Measurements from ENCODE around the gene ADPGK. TPM values are rescaled to one million over a fixed set of nuclear protein-coding genes. Genes with fewer than 3 reads are reported as not detected.

Gene ADPGK
- total RNA-seq, 3 donors from 2014 or later (not counting 1 experiment from before 2014, with no cell fraction given): 99.8 to 113 (median 101) TPM

GRCh38 chr15:72790302-72790910 lies 6.8 kb upstream of the ADPGK start:
- H3K4me1 Mint-ChIP-seq: peaks cover 13 to 29% of the 10 kb centered on the region in 2 donors
- H3K27me3 Mint-ChIP-seq (ENCODE audit: low read depth in 2 of 2): peaks cover 9 to 38% of the 10 kb centered on the region in 2 donors
- peaks cover 0 to 3% of the 10 kb centered on the region in 2 donors for H3K9me3 Mint-ChIP-seq
- no peak overlapping the region for H3K27ac Mint-ChIP-seq
- TF ChIP-seq CTCF (IDR thresholded peaks at IDR 0.05): no peak
- Histone ChIP-seq H3K4me3 (ENCODE audit: low read length) (no peak overlapping the region), H3K27ac (ENCODE audit: low read length) (no peak overlapping the region), H3K27me3 (ENCODE audit: control insufficient read depth, insufficient read depth, low read length) (no peaks in the 10 kb centered on the region), H3K9me3 (ENCODE audit: control insufficient read depth, insufficient read depth, low read length) (no peaks in the 10 kb centered on the region), H3K36me3 (ENCODE audit: control insufficient read depth, insufficient read depth, low read length) (no peaks in the 10 kb centered on the region), H3K4me1 (ENCODE audit: control insufficient read depth, insufficient read depth, low read length) (peaks cover 12% of the 10 kb centered on the region)
- 57% methylated on average over 1 of the region's 1 CpG for WGBS (ENCODE audit: insufficient coverage)
- ATAC-seq: no peak
- no peak overlapping the region for H3K4me3 Mint-ChIP-seq
- no peaks in the 10 kb centered on the region for H3K36me3 Mint-ChIP-seq
- no peak for DNase-seq
- intact Hi-C loops (cut with micrococcal nuclease): no loop called here

- Histone ChIP-seq H3K4me1 (ENCODE audit: control insufficient read depth, insufficient read depth, low read length) (peaks cover 31% of the 10 kb centered on the region), H3K36me3 (ENCODE audit: control insufficient read depth, insufficient read depth, low read length) (no peaks in the 10 kb centered on the region), H3K9me3 (ENCODE audit: control insufficient read depth, insufficient read depth, low read length) (no peaks in the 10 kb centered on the region), H3K27ac (ENCODE audit: low read length) (no peak overlapping the region), H3K4me3 (ENCODE audit: low read length) (no peak overlapping the region), H3K27me3 (ENCODE audit: control insufficient read depth, insufficient read depth, low read length) (no peaks in the 10 kb centered on the region)
- peaks cover 31 to 47% of the 10 kb centered on the region in 2 donors for H3K4me1 Mint-ChIP-seq
- no CpG with 5 or more reads among the region's 1 CpG for WGBS (ENCODE audit: insufficient coverage)
- no peaks in the 10 kb centered on the region for H3K36me3 Mint-ChIP-seq
- no peak for TF ChIP-seq CTCF (IDR thresholded peaks at IDR 0.05)
- no peak for DNase-seq
- H3K27ac Mint-ChIP-seq: no peak overlapping the region
- H3K4me3 Mint-ChIP-seq: no peak overlapping the region
- no peak for ATAC-seq
- H3K9me3 Mint-ChIP-seq: peaks cover 0 to 3% of the 10 kb centered on the region in 2 donors
- H3K27me3 Mint-ChIP-seq (ENCODE audit: low read depth in 2 of 2): peaks cover 7 to 22% of the 10 kb centered on the region in 2 donors
- intact Hi-C loops (cut with micrococcal nuclease): loop anchor here (10.0 kb wide), 4 partner anchors 267 to 563 kb away; partner anchors contain the start of genes ARIH1, HEXA and NEO1
Measured at GRCh38 chr15:72787526-72787925, 4.0 kb upstream of the ADPGK start.

- ATAC-seq: no peak
- peak overlapping the region; percentile 85 to 93 for H3K27ac Mint-ChIP-seq
- H3K4me3 Mint-ChIP-seq: no peak overlapping the region
- peaks cover under 1% of the 10 kb centered on the region for H3K36me3 ChIP-seq (ENCODE audit: control insufficient read depth, insufficient read depth, low read length)
- H3K9me3 ChIP-seq (ENCODE audit: control insufficient read depth, insufficient read depth, low read length): no peaks in the 10 kb centered on the region
- peaks cover 0 to 3% of the 10 kb centered on the region in 2 donors for H3K9me3 Mint-ChIP-seq
- H3K27ac ChIP-seq (ENCODE audit: low read length): no peak overlapping the region
- peaks cover 33 to 52% of the 10 kb centered on the region in 2 donors for H3K4me1 Mint-ChIP-seq
- WGBS (ENCODE audit: insufficient coverage): 89% methylated on average over 7 of the region's 8 CpGs
- H3K36me3 Mint-ChIP-seq: no peaks in the 10 kb centered on the region
- peaks cover 38% of the 10 kb centered on the region for H3K4me1 ChIP-seq (ENCODE audit: control insufficient read depth, insufficient read depth, low read length)
- TF ChIP-seq CTCF (IDR thresholded peaks at IDR 0.05): no peak
- H3K4me3 ChIP-seq (ENCODE audit: low read length): no peak overlapping the region
- DNase-seq: peak in 1 of 2 donors; percentile 16
- peaks cover 0 to 14% of the 10 kb centered on the region in 2 donors for H3K27me3 Mint-ChIP-seq (ENCODE audit: low read depth in 2 of 2)
- no peaks in the 10 kb centered on the region for H3K27me3 ChIP-seq (ENCODE audit: control insufficient read depth, insufficient read depth, low read length)
- intact Hi-C loops (cut with micrococcal nuclease): loop anchor here (10.0 kb wide), 4 partner anchors 268 to 562 kb away; partner anchors contain the start of genes ARIH1, HEXA and NEO1
Measured at GRCh38 chr15:72786676-72787345, 3.3 kb upstream of the ADPGK start.
